Upper lobe of right lung (tissue), 1 donor: ENCODE measurements around the gene UPK3BL2. TPM values are rescaled to one million over a fixed set of nuclear protein-coding genes. Genes with fewer than 3 reads are reported as not detected.
"Not testable (repeated sequence)": the region's sequence is repeated elsewhere in the genome, so short reads cannot be mapped to it uniquely, and the experiment has no call there.

ENCODE experiments used
- ATAC-seq: fragments of 200-7000 bp; cut with Tn5 transposase; one replicate; pipeline ENCODE4 v1.9.1; 2020; ENCODE audit warnings: mild to moderate bottlenecking, moderate library complexity
- DNase-seq: peaks from one replicate; pipeline ENCODE4 v3.0.0-alpha.2; 2020
- H3K27ac ChIP-seq: fragments of 200-600 bp; one replicate; pipeline ENCODE4 v1.8.0; 2022
- H3K27me3 ChIP-seq: fragments of 200-600 bp; one replicate; pipeline ENCODE4 v1.8.0; 2022; ENCODE audit warnings: mild to moderate bottlenecking
- H3K36me3 ChIP-seq: fragments of 200-600 bp; one replicate; pipeline ENCODE4 v1.8.0; 2022
- H3K4me1 ChIP-seq: fragments of 200-600 bp; one replicate; pipeline ENCODE4 v1.8.0; 2022
- H3K4me3 ChIP-seq: fragments of 200-600 bp; one replicate; pipeline ENCODE4 v1.8.0; 2022; ENCODE audit warnings: mild to moderate bottlenecking
- H3K9me3 ChIP-seq: fragments of 200-600 bp; one replicate; pipeline ENCODE4 v1.8.0; 2022
- intact Hi-C: fragments of 100-400 bp; cut with DNase I; formaldehyde crosslinking; loops from one replicate; pipeline ENCODE4 v1.11.0; 2022
- total RNA-seq: library from RNA; stranded (reverse); fragmentation: NEBNext Ultra II Directional; extraction: Animal tissue kit (Norgen Biotek cat#: 25700); gene quantifications from one replicate; pipeline ENCODE4 v1.2.1, GENCODE V29; 2021
- donor health status: DM: no; HTN: yes; CAD: no; lungs with severe emphysema.

UPK3BL2 gene
- total RNA-seq, 1 donor from 2014 or later = 19.3 TPM

- H3K27ac ChIP-seq, H3K27me3 ChIP-seq, H3K36me3 ChIP-seq, H3K4me1 ChIP-seq, H3K9me3 ChIP-seq, H3K4me3 ChIP-seq, intact Hi-C loops: not testable (repeated sequence)
- DNase-seq = peak; percentile 51
- ATAC-seq = peak; percentile 4
Observed at GRCh38 chr7:102527822-102528793, 15.4 kb downstream of the UPK3BL2 start.

GRCh38 chr7:102527182-102527581 lies 16.3 kb downstream of the UPK3BL2 start:
- ATAC-seq, H3K36me3 ChIP-seq, H3K27ac ChIP-seq, H3K27me3 ChIP-seq, H3K4me3 ChIP-seq, H3K9me3 ChIP-seq, H3K4me1 ChIP-seq, intact Hi-C loops, DNase-seq: not testable (repeated sequence)

- H3K36me3 ChIP-seq = not testable (repeated sequence)
- peak; percentile 4 for ATAC-seq
- peak; percentile 62 for DNase-seq
Observed at GRCh38 chr7:102524803-102525202, 18.7 kb downstream of the UPK3BL2 start.

GRCh38 chr7:102520797-102521196 lies 22.7 kb downstream of the UPK3BL2 start:
- H3K27ac ChIP-seq, H3K27me3 ChIP-seq, H3K4me1 ChIP-seq, H3K9me3 ChIP-seq, H3K4me3 ChIP-seq, intact Hi-C loops, DNase-seq, ATAC-seq, H3K36me3 ChIP-seq: not testable (repeated sequence)

More at GRCh38 chr7:102524803-102525202, 18.7 kb downstream of the UPK3BL2 start:
- H3K27me3 ChIP-seq, H3K27ac ChIP-seq, H3K4me1 ChIP-seq, H3K4me3 ChIP-seq, intact Hi-C loops, H3K9me3 ChIP-seq: not testable (repeated sequence)

- H3K4me1 ChIP-seq, H3K27ac ChIP-seq, H3K4me3 ChIP-seq, intact Hi-C loops, H3K36me3 ChIP-seq, H3K9me3 ChIP-seq, H3K27me3 ChIP-seq: not testable (repeated sequence)
- DNase-seq (peak; percentile 63), ATAC-seq (peak; percentile 95)
Observed at GRCh38 chr7:102517550-102518147, 25.8 kb downstream of the UPK3BL2 start, which contains the start of gene RASA4B. Gene RASA4B (minus strand): TSS chr7:102517777. CDS start chr7:102517710, 67 bp downstream.

- H3K36me3 ChIP-seq, intact Hi-C loops, H3K27me3 ChIP-seq, H3K9me3 ChIP-seq, H3K4me3 ChIP-seq, H3K27ac ChIP-seq, DNase-seq, H3K4me1 ChIP-seq: not testable (repeated sequence)
- ATAC-seq = peak; percentile 0
Observed at GRCh38 chr7:102516951-102517350, 26.5 kb downstream of the UPK3BL2 start.

GRCh38 chr7:102515889-102516288 lies 27.6 kb downstream of the UPK3BL2 start:
- H3K36me3 ChIP-seq, intact Hi-C loops, H3K4me3 ChIP-seq, H3K27ac ChIP-seq, H3K27me3 ChIP-seq, H3K9me3 ChIP-seq, DNase-seq, H3K4me1 ChIP-seq, ATAC-seq: not testable (repeated sequence)

GRCh38 chr7:102514881-102515721 lies 28.4 kb downstream of the UPK3BL2 start:
- H3K36me3 ChIP-seq, H3K27me3 ChIP-seq, H3K27ac ChIP-seq, intact Hi-C loops, DNase-seq, H3K4me3 ChIP-seq, H3K9me3 ChIP-seq, H3K4me1 ChIP-seq: not testable (repeated sequence)
- peak; percentile 35 for ATAC-seq

GRCh38 chr7:102512642-102513221 lies 30.8 kb downstream of the UPK3BL2 start:
- ATAC-seq = peak; percentile 0

GRCh38 chr7:102511860-102512522 lies 31.5 kb downstream of the UPK3BL2 start:
- intact Hi-C loops, DNase-seq, H3K36me3 ChIP-seq, H3K4me3 ChIP-seq, H3K4me1 ChIP-seq, H3K27me3 ChIP-seq, H3K27ac ChIP-seq, H3K9me3 ChIP-seq: not testable (repeated sequence)
- peak; percentile 59 for ATAC-seq

More at GRCh38 chr7:102512642-102513221, 30.8 kb downstream of the UPK3BL2 start:
- Histone ChIP-seq H3K4me3 (peak overlapping the region; percentile 27), H3K27ac (peak overlapping the region; percentile 69)
- intact Hi-C loops, H3K9me3 ChIP-seq, H3K36me3 ChIP-seq, H3K27me3 ChIP-seq, H3K4me1 ChIP-seq: not testable (repeated sequence)
- peak; percentile 70 for DNase-seq

- H3K4me3 ChIP-seq, ATAC-seq, intact Hi-C loops, H3K36me3 ChIP-seq, H3K4me1 ChIP-seq, H3K27ac ChIP-seq, H3K27me3 ChIP-seq, H3K9me3 ChIP-seq: not testable (repeated sequence)
- DNase-seq = peak; percentile 58
Observed at GRCh38 chr7:102510575-102510974, 32.9 kb downstream of the UPK3BL2 start.

GRCh38 chr7:102507410-102508088 lies 35.9 kb downstream of the UPK3BL2 start:
- DNase-seq = peak; percentile 34

More at GRCh38 chr7:102507410-102508088, 35.9 kb downstream of the UPK3BL2 start:
- H3K27me3 ChIP-seq, H3K27ac ChIP-seq, H3K4me1 ChIP-seq, H3K4me3 ChIP-seq, intact Hi-C loops, H3K9me3 ChIP-seq, ATAC-seq, H3K36me3 ChIP-seq: not testable (repeated sequence)
